Caki2 (cell line): Measurements from ENCODE around the gene PCTP. TPM values are rescaled to one million over a fixed set of nuclear protein-coding genes. Genes with fewer than 3 reads are reported as not detected.
A peak's percentile ranks its signal among the peaks of the same experiment; 100 is the strongest.

ENCODE experiments used
- DNase-seq: peaks from one replicate; pipeline ENCODE4 v3.0.0-alpha.2; 2015; ENCODE audit warnings: low read depth
- in situ Hi-C: cut with HindIII; loops from 2 replicates; pipeline ENCODE4 v1.10.0; 2016; ENCODE audit warnings: low sequenced_read_pairs, low pct_unique_long_range_greater_than_20kb, mixed read lengths
- total RNA-seq: library from RNA; depleted of rRNA; stranded (reverse); fragments of >200 nt; shearing (Covaris generic); gene quantifications from 2 replicates; pipeline ENCODE4 v1.2.3, GENCODE V29; 2014; ENCODE audit warnings: low replicate concordance; rRNA removed

The PCTP gene
- total RNA-seq, 1 experiment from 2014 or later = 27.9 TPM

GRCh38 chr17:55820675-55821074, 69.8 kb downstream of the PCTP start:
- no peak for DNase-seq
- in situ Hi-C loops = no loop called here

- DNase-seq = no peak
- in situ Hi-C loops = no loop called here
Observed at GRCh38 chr17:55822028-55822427, 71.2 kb downstream of the PCTP start.

- peak; percentile 23 for DNase-seq
Observed at GRCh38 chr17:55825213-55825612, 74.4 kb downstream of the PCTP start.

More at GRCh38 chr17:55825213-55825612, 74.4 kb downstream of the PCTP start:
- in situ Hi-C loops = no loop called here

Other genes with a start within 250 kb of the PCTP start
- gene SMIM36, start 239.6 kb upstream of the PCTP start, total RNA-seq = not detected in 2 replicates
- gene TMEM100, start 28.2 kb upstream of the PCTP start, total RNA-seq = not detected in 2 replicates